Peyer's patch (tissue), 4 donors: ENCODE measurements around the gene XPO4. TPM values are rescaled to one million over a fixed set of nuclear protein-coding genes. Genes with fewer than 3 reads are reported as not detected.

Experiments
- DNase-seq, 3 donors: peaks; one replicate each; pipeline ENCODE4 v3.0.0-alpha.2; 2017 to 2019
- H3K27ac ChIP-seq, 4 donors: fragments of 200-600 bp; sonication (generic); one replicate each; pipeline ENCODE4 v1.5.1; 2016 to 2019
- H3K27me3 ChIP-seq, 2 donors: fragments of 200-600 bp; sonication (generic); one replicate each; pipeline ENCODE4 v1.5.1; 2019
- H3K36me3 ChIP-seq, 3 donors: fragments of 200-600 bp; sonication (generic); one replicate each; pipeline ENCODE4 v1.5.1; 2016 to 2019
- H3K4me1 ChIP-seq, 4 donors: fragments of 200-600 bp; sonication (generic); one replicate each; pipeline ENCODE4 v1.5.1; 2016 to 2019
- H3K4me3 ChIP-seq, 4 donors: fragments of 200-600 bp; sonication (generic); 1 replicate in 3 of 4; 2 replicates in 1 of 4; pipeline ENCODE4 v1.5.1; 2016 to 2019; ENCODE audit warnings: mild to moderate bottlenecking in 1 of 4
- H3K9me3 ChIP-seq, 4 donors: fragments of 200-600 bp; sonication (generic); one replicate each; pipeline ENCODE4 v1.5.1; 2016 to 2019; ENCODE audit warnings: mild to moderate bottlenecking in 1 of 4
- CTCF ChIP-seq, 6 experiments: fragments of 450-650 bp in 4 of 6; fragments of 200-600 bp in 2 of 6; sonication (generic) in 1 of 6; IDR thresholded peaks; one replicate each; pipeline ENCODE4 v1.5.1; 2017 to 2019; ENCODE audit warnings: antibody characterized with exemption in 6 of 6, mild to moderate bottlenecking in 3 of 6, moderate library complexity in 1 of 6
- POLR2A ChIP-seq, 2 donors: fragments of 450-650 bp; IDR thresholded peaks; one replicate each; pipeline ENCODE4 v1.5.1; 2017; ENCODE audit warnings: antibody characterized with exemption in 2 of 2, mild to moderate bottlenecking in 2 of 2, moderate library complexity in 2 of 2
- total RNA-seq, 4 donors: library from RNA; depleted of rRNA; stranded (reverse); fragments of >200 nt; gene quantifications; one replicate each; pipeline ENCODE4 v1.1.0, GENCODE V29; 2016

Gene XPO4
- total RNA-seq, 4 donors from 2014 or later: 9.5 to 26.4 (median 15.7) TPM

- no peak for DNase-seq
- TF ChIP-seq CTCF (IDR thresholded peaks at IDR 0.05): no peak
- TF ChIP-seq POLR2A (IDR thresholded peaks at IDR 0.05): no peak
- no peak overlapping the region for H3K27ac ChIP-seq
- H3K27me3 ChIP-seq: no peaks in the 10 kb centered on the region
- H3K4me1 ChIP-seq: peaks cover 0 to 5% (median 0%) of the 10 kb centered on the region in 4 donors
- no peak overlapping the region for H3K4me3 ChIP-seq
- no peaks in the 10 kb centered on the region for H3K9me3 ChIP-seq
- H3K36me3 ChIP-seq: no peaks in the 10 kb centered on the region
These were observed 126.6 kb downstream of the XPO4 start for GRCh38 chr13:20775961-20776360.

- H3K27ac ChIP-seq: no peak overlapping the region
- no peak for DNase-seq
- H3K27me3 ChIP-seq: no peaks in the 10 kb centered on the region
- H3K36me3 ChIP-seq: no peaks in the 10 kb centered on the region
- peaks cover 0 to 5% (median 0%) of the 10 kb centered on the region in 4 donors for H3K4me1 ChIP-seq
- TF ChIP-seq POLR2A (IDR thresholded peaks at IDR 0.05): no peak
- no peak for TF ChIP-seq CTCF (IDR thresholded peaks at IDR 0.05)
- no peak overlapping the region for H3K4me3 ChIP-seq
- no peaks in the 10 kb centered on the region for H3K9me3 ChIP-seq
These were observed 127.8 kb downstream of the XPO4 start for GRCh38 chr13:20774746-20775145.

- Histone ChIP-seq H3K4me3 (peak within 1 kb of the TSS; percentile 60 to 71 (median 66)), H3K9me3 (no peaks in the 10 kb centered on the region), H3K27ac (peak within 1 kb of the TSS; percentile 86 to 91 (median 90)), H3K36me3 (no peaks in the 10 kb centered on the region), H3K27me3 (no peaks in the 10 kb centered on the region), H3K4me1 (peaks cover 0 to 5% (median 0%) of the 10 kb centered on the region in 4 donors)
- peak; percentile 85 to 96 (median 96) for DNase-seq
- peak; percentile 79 to 84 for TF ChIP-seq POLR2A (IDR thresholded peaks at IDR 0.05)
- TF ChIP-seq CTCF (IDR thresholded peaks at IDR 0.05): no peak
These were observed 129.1 kb downstream of the XPO4 start, which contains the start of gene EEF1AKMT1 for GRCh38 chr13:20773194-20774080. EEF1AKMT1 (minus strand) TSS chr13:20773961; CDS start chr13:20757598, 16,363 bp downstream.

GRCh38 chr13:20772401-20773131 lies 130.0 kb downstream of the XPO4 start:
- peak overlapping the region; percentile 60 to 71 (median 66) for H3K4me3 ChIP-seq
- peak overlapping the region; percentile 86 to 91 (median 90) for H3K27ac ChIP-seq
- no peaks in the 10 kb centered on the region for H3K36me3 ChIP-seq
- H3K4me1 ChIP-seq: peaks cover 0 to 5% (median 0%) of the 10 kb centered on the region in 4 donors
- no peaks in the 10 kb centered on the region for H3K9me3 ChIP-seq
- DNase-seq: no peak
- no peaks in the 10 kb centered on the region for H3K27me3 ChIP-seq
- TF ChIP-seq POLR2A (IDR thresholded peaks at IDR 0.05) (no peak), CTCF (IDR thresholded peaks at IDR 0.05) (no peak)

- H3K27me3 ChIP-seq: no peaks in the 10 kb centered on the region
- no peak for DNase-seq
- H3K36me3 ChIP-seq: no peaks in the 10 kb centered on the region
- no peak overlapping the region for H3K27ac ChIP-seq
- TF ChIP-seq POLR2A (IDR thresholded peaks at IDR 0.05): no peak
- no peak for TF ChIP-seq CTCF (IDR thresholded peaks at IDR 0.05)
- peaks cover 0 to 5% (median 0%) of the 10 kb centered on the region in 4 donors for H3K4me1 ChIP-seq
- H3K4me3 ChIP-seq: no peak overlapping the region
- H3K9me3 ChIP-seq: no peaks in the 10 kb centered on the region
These were observed 132.7 kb downstream of the XPO4 start for GRCh38 chr13:20769834-20770233.
